PFSK-1 (cell line): Measurements from ENCODE around the gene ZNF598.

Source experiments
- FOXP2 ChIP-seq: optimal IDR thresholded peaks from 2 replicates; pipeline ENCODE3; 2011; ENCODE audit warnings: borderline replicate concordance, control low read depth, inconsistent platforms; ENCODE audit not compliant: insufficient read depth; ENCODE audit errors: extremely low read length, extremely low read depth
- POLR2AphosphoS5 ChIP-seq: IDR thresholded peaks from 2 replicates; pipeline ENCODE4 v1.6.1; 2012; ENCODE audit warnings: low read depth, mild to moderate bottlenecking, control low read depth, low read length, moderate library complexity
- SIN3A ChIP-seq: IDR thresholded peaks from 2 replicates; pipeline ENCODE4 v1.6.1; 2012; ENCODE audit warnings: mild to moderate bottlenecking, low read length, moderate library complexity, borderline replicate concordance; ENCODE audit not compliant: insufficient read depth
- TAF1 ChIP-seq: IDR thresholded peaks from 2 replicates; pipeline ENCODE4 v1.6.1; 2012; ENCODE audit warnings: low read length, control low read depth, borderline replicate concordance; ENCODE audit not compliant: insufficient read depth
- TF ChIP-seq, protein P1 (sequence below), 2 experiments: IDR thresholded peaks; 2 replicates each; pipeline versions ENCODE4 v1.6.1 to v1.8.0; 2011 to 2012; ENCODE audit warnings: low read depth in 2 of 2, low read length in 2 of 2, control low read depth in 1 of 2, inconsistent platforms in 1 of 2, mild to moderate bottlenecking in 1 of 2, moderate library complexity in 1 of 2; ENCODE audit not compliant: insufficient read depth in 1 of 2

ZNF598 gene

DNA sequence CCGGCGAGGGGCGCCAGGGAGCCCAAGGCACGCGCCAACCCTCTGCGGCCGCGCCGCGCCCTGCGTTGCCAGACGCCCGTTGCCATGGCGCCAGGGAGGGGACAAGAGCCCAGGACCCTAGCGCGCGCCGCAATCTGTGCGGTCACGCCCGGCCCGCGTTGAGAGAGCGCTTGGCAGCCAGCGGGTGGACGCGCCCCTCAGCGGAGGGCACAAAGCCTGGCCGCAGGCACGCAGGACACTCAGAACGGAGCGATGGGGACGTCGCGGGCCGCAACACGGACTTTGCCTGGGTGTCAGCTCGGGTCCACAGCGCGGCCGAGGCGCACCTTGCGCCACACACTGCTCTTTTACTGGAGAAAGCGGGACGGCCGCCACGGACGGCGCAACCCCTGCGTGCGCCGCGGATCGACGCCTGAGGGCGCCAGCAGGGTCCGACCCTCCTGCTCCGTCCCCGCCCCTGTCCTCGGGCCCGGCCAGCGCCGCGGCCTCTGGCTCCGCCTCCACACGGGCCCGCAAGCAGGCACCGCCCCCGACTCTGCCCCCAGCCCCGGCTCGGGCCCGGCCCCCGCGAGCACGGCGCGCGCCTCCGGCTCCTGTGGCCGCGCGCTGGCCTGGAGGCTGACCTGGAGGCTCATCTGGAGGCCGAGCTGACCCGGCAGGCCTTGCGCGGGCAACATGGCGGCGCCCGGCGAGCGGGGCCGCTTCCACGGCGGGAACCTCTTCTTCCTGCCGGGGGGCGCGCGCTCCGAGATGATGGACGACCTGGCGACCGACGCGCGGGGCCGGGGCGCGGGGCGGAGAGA, 25.9 kb downstream of the ZNF598 start, which contains the start of gene GFER:
TSS of gene GFER (plus strand) at position 650 of the 803 bp plus-strand sequence. CDS start at position 676, 26 bp downstream.
- TF ChIP-seq TAF1 = peak; percentile 85
- TF ChIP-seq FOXP2 = no peak
- peak; percentile 64 for TF ChIP-seq POLR2AphosphoS5
- TF ChIP-seq, protein P1, sequence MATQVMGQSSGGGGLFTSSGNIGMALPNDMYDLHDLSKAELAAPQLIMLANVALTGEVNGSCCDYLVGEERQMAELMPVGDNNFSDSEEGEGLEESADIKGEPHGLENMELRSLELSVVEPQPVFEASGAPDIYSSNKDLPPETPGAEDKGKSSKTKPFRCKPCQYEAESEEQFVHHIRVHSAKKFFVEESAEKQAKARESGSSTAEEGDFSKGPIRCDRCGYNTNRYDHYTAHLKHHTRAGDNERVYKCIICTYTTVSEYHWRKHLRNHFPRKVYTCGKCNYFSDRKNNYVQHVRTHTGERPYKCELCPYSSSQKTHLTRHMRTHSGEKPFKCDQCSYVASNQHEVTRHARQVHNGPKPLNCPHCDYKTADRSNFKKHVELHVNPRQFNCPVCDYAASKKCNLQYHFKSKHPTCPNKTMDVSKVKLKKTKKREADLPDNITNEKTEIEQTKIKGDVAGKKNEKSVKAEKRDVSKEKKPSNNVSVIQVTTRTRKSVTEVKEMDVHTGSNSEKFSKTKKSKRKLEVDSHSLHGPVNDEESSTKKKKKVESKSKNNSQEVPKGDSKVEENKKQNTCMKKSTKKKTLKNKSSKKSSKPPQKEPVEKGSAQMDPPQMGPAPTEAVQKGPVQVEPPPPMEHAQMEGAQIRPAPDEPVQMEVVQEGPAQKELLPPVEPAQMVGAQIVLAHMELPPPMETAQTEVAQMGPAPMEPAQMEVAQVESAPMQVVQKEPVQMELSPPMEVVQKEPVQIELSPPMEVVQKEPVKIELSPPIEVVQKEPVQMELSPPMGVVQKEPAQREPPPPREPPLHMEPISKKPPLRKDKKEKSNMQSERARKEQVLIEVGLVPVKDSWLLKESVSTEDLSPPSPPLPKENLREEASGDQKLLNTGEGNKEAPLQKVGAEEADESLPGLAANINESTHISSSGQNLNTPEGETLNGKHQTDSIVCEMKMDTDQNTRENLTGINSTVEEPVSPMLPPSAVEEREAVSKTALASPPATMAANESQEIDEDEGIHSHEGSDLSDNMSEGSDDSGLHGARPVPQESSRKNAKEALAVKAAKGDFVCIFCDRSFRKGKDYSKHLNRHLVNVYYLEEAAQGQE (IDR thresholded peaks at IDR 0.05; ENCODE audit: insufficient read depth in 1 of 2, low read depth in 2 of 2, low read length in 2 of 2) = 0 out of 4 replicates have a peak, but pooled peaks of 1 of the 2 experiments have one; percentile 44
- peak; percentile 68; the same call in 1 of the 2 replicates for TF ChIP-seq SIN3A

DNA sequence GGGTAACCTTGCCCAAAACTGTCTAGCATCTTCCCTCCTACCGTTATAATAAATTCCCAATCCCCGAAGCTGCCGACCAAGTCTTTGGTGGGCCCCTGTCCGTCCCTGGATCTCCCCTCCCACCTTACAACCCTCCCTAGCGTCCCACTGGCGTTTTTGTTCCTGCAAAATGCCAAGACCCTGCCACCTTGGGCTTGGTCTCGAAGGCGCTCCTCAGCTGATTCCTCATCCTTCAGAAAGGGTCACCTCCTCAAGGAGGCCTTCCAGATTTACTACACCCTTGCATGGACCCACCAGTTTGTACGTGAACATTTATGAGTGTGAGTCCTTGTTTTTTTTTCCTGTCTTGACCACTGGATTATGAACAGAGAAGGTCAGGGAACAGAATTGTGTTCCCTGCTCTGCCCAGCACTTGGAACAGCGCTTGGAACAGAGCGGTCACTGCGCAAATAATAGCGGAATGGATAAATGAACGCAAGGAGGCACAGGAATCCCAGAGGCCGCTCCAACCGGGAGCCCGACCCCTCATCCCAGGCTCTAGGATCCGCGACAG, 26.6 kb downstream of the ZNF598 start:
- TF ChIP-seq, protein P1 (IDR thresholded peaks at IDR 0.05; ENCODE audit: insufficient read depth in 1 of 2, low read depth in 2 of 2, low read length in 2 of 2) = no peak
- TF ChIP-seq FOXP2 = no peak
- no peak for TF ChIP-seq SIN3A
- no peak for TF ChIP-seq POLR2AphosphoS5
- TF ChIP-seq TAF1 = no peak

DNA sequence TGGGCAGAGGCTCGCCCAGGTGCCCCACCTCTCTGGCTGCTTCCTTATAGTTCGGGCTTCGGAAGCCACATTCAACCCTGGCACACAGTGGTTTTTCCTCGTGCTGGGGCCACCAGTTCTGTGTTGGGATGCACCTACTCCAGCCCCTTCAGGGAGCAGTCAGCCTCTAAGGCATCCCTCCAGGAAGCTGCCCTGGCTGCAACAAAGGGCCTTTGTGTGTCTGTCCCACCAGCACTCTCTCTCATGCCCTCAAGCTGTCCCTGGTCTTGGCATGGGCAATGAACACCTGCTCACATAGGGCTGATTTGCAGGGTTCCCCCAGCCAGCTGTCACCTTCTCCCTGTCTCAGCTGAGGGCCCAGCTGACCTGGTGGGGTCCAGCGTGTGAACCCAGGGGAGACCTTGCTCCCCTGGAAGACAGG, 27.6 kb downstream of the ZNF598 start:
- TF ChIP-seq, protein P1 (IDR thresholded peaks at IDR 0.05; ENCODE audit: insufficient read depth in 1 of 2, low read depth in 2 of 2, low read length in 2 of 2) = no peak
- TF ChIP-seq SIN3A (no peak), TAF1 (no peak), POLR2AphosphoS5 (no peak), FOXP2 (no peak)

DNA sequence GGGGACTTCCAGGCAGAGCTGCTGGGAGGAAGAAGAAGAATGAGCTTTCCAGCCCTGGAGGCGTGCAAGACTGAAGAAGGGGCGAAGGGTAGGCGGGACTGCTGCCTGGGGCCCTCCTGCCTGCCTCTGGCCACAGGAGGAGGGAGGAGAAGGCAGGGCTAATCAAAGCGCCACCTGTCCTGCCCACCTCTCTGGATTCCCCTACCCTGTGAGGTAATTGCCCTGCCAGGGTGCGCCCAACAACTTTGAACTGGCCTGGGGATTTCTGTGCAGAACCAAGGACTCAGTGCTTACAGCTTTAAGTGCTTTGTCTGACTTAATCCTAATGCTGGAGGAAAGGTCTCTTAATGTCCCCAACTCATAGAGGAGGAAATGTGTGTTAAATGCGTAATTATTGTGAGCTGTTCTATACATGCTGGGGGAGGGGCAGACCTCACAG, 28.2 kb downstream of the ZNF598 start, which contains the start of gene NOXO1:
TSS of gene NOXO1 (minus strand) at position 72 of the 439 bp plus-strand sequence. CDS start 290 bp downstream, outside the sequence.
- no peak for TF ChIP-seq FOXP2
- TF ChIP-seq, protein P1 (IDR thresholded peaks at IDR 0.05; ENCODE audit: insufficient read depth in 1 of 2, low read depth in 2 of 2, low read length in 2 of 2) = no peak
- TF ChIP-seq SIN3A = no peak
- TF ChIP-seq POLR2AphosphoS5 = no peak
- TF ChIP-seq TAF1 = no peak
